GM21526 (cell line): ENCODE results near the gene CEP19.

Experiments used
- ATAC-seq: cut with Tn5 transposase; IDR thresholded peaks from one replicate; pipeline ENCODE4 v1.9.1; 2021; ENCODE audit warnings: moderate library complexity; ENCODE audit not compliant: unreplicated experiment, low FRiP score

The CEP19 gene

GRCh38 chr3:196667056-196667825 lies 44.8 kb downstream of the CEP19 start:
- ATAC-seq, result no peak

- ATAC-seq, result no peak
Observed at GRCh38 chr3:196666001-196666867, 45.8 kb downstream of the CEP19 start.

GRCh38 chr3:196662711-196663571 lies 49.1 kb downstream of the CEP19 start:
- ATAC-seq, result no peak

GRCh38 chr3:196662033-196662432 lies 50.0 kb downstream of the CEP19 start:
- no peak for ATAC-seq

- ATAC-seq, result no peak
Observed at GRCh38 chr3:196661400-196661799, 50.6 kb downstream of the CEP19 start.

- ATAC-seq, result no peak
Observed at GRCh38 chr3:196660381-196661166, 51.5 kb downstream of the CEP19 start.

- ATAC-seq, result no peak
Observed at GRCh38 chr3:196659901-196660351, 52.1 kb downstream of the CEP19 start.
